ENCODE data around the gene ZNF654.

- TF ChIP-seq ZFX (IDR thresholded peaks at IDR 0.05) (no peak), CTCF (conservative IDR thresholded peaks at IDR 0.05) (no peak)
These were observed 520 bp downstream of the ZNF654 start for GRCh38 chr3:88059380-88060170.
